PC-9 (cell line): Measurements from ENCODE around the gene IL1RAPL1.

ENCODE experiments used
- CTCF ChIP-seq: fragments of 200-600 bp; sonication (generic); conservative IDR thresholded peaks from 2 replicates; pipeline ENCODE4 v1.6.1; 2017; ENCODE audit warnings: mixed run types, antibody characterized with exemption, mild to moderate bottlenecking, moderate library complexity
- EZH2 ChIP-seq: fragments of 200-600 bp; sonication (generic); IDR thresholded peaks from 2 replicates; pipeline ENCODE4 v1.8.0; 2017; ENCODE audit warnings: antibody characterized with exemption, low read depth

- TF ChIP-seq EZH2, result no peak
- no peak for TF ChIP-seq CTCF
These were observed 1079.1 kb downstream of the IL1RAPL1 start for GRCh38 chrX:29666366-29666765.
